OCI-LY1 (cell line): ENCODE results near the gene DQX1.

Experiments
- H2AFZ ChIP-seq: fragments of 200-600 bp; sonication (generic), shearing (Covaris generic); 2 replicates; pipeline ENCODE4 v1.6.0; 2014; ENCODE audit warnings: antibody characterized with exemption, mild to moderate bottlenecking, low read length
- H3F3A ChIP-seq: fragments of 200-600 bp; sonication (generic), shearing (Covaris generic); 2 replicates; pipeline ENCODE4 v1.6.0; 2014; ENCODE audit warnings: mild to moderate bottlenecking, antibody characterized with exemption, low read length, moderate library complexity; ENCODE audit not compliant: insufficient read depth
- H3K27ac ChIP-seq: fragments of 200-600 bp; sonication (generic); 2 replicates; pipeline ENCODE4 v1.5.1; 2014; ENCODE audit warnings: low read length, mixed run types, mild to moderate bottlenecking, low read depth; ENCODE audit not compliant: poor library complexity, severe bottlenecking
- H3K27me3 ChIP-seq: fragments of 200-600 bp; sonication (generic); 2 replicates; pipeline ENCODE4 v1.6.0; 2014; ENCODE audit warnings: antibody characterized with exemption, mild to moderate bottlenecking, low read length, moderate library complexity; ENCODE audit not compliant: insufficient read depth
- H3K36me3 ChIP-seq: fragments of 200-600 bp; sonication (generic); 2 replicates; pipeline ENCODE4 v1.6.1; 2014; ENCODE audit warnings: mild to moderate bottlenecking, antibody characterized with exemption, low read length, moderate library complexity, mixed read lengths; ENCODE audit not compliant: insufficient read depth
- H3K4me1 ChIP-seq: fragments of 200-600 bp; sonication (generic); 2 replicates; pipeline ENCODE4 v1.5.1; 2014; ENCODE audit warnings: mild to moderate bottlenecking, low read length, moderate library complexity; ENCODE audit not compliant: insufficient read depth, severe bottlenecking
- H3K4me2 ChIP-seq: fragments of 200-600 bp; sonication (generic), shearing (Covaris generic); 2 replicates; pipeline ENCODE4 v1.6.1; 2014; ENCODE audit warnings: low read length
- H3K4me3 ChIP-seq: fragments of 200-600 bp; sonication (generic); 2 replicates; pipeline ENCODE4 v1.5.1; 2014; ENCODE audit warnings: low read length, low read depth, mild to moderate bottlenecking, mixed read lengths; ENCODE audit not compliant: poor library complexity, severe bottlenecking
- H3K79me2 ChIP-seq: fragments of 200-600 bp; shearing (Covaris generic); 2 replicates; pipeline ENCODE4 v1.6.1; 2016; ENCODE audit warnings: mixed run types, low read length, mixed read lengths; ENCODE audit not compliant: insufficient read depth
- H3K9ac ChIP-seq: fragments of 200-600 bp; sonication (generic), shearing (Covaris generic); 2 replicates; pipeline ENCODE4 v1.6.1; 2014; ENCODE audit warnings: mild to moderate bottlenecking, low read length, mixed read lengths
- H3K9me2 ChIP-seq: fragments of 200-600 bp; sonication (generic), shearing (Covaris generic); 2 replicates; pipeline ENCODE4 v1.6.1; 2014; ENCODE audit warnings: low read depth, mild to moderate bottlenecking, low read length, mixed read lengths
- H3K9me3 ChIP-seq: fragments of 200-600 bp; shearing (Covaris generic); 2 replicates; pipeline ENCODE4 v1.6.1; 2014; ENCODE audit warnings: low read length, mixed read lengths
- H4K20me1 ChIP-seq: fragments of 200-600 bp; sonication (generic), shearing (Covaris generic); 2 replicates; pipeline ENCODE4 v1.6.0; 2016; ENCODE audit warnings: mild to moderate bottlenecking, low read length; ENCODE audit not compliant: insufficient read depth
- CTCF ChIP-seq: fragments of 200-600 bp; sonication (generic), shearing (Covaris generic); IDR thresholded peaks from 2 replicates; pipeline ENCODE4 v1.5.1; 2017; ENCODE audit warnings: mild to moderate bottlenecking, antibody characterized with exemption, low read length, moderate library complexity, mixed read lengths
- EZH2 ChIP-seq: fragments of 200-600 bp; sonication (generic), shearing (Covaris generic); IDR thresholded peaks from 2 replicates; pipeline ENCODE4 v1.8.0; 2017; ENCODE audit warnings: borderline replicate concordance, mixed run types, mild to moderate bottlenecking, antibody characterized with exemption, low read length, moderate library complexity, mixed read lengths

The DQX1 gene

GRCh38 chr2:74501335-74502071, 24.5 kb downstream of the DQX1 start:
- H3K9me3 ChIP-seq = no peaks in the 10 kb centered on the region
- H3K79me2 ChIP-seq = no peaks in the 10 kb centered on the region
- no peak overlapping the region for H3K9ac ChIP-seq
- peaks cover 25% of the 10 kb centered on the region for H3K4me1 ChIP-seq
- no peak overlapping the region for H3K4me3 ChIP-seq
- no peaks in the 10 kb centered on the region for H3F3A ChIP-seq
- H4K20me1 ChIP-seq = no peaks in the 10 kb centered on the region
- H3K4me2 ChIP-seq = no peak overlapping the region
- peaks cover 25% of the 10 kb centered on the region; the same call in 1 of the 2 replicates for H3K27me3 ChIP-seq
- peaks cover 17% of the 10 kb centered on the region for H3K36me3 ChIP-seq
- H2AFZ ChIP-seq = no peak overlapping the region
- TF ChIP-seq CTCF (no peak), EZH2 (no peak)
- no peak overlapping the region for H3K27ac ChIP-seq
- no peaks in the 10 kb centered on the region for H3K9me2 ChIP-seq

GRCh38 chr2:74500578-74500946, 25.5 kb downstream of the DQX1 start:
- H3K79me2 ChIP-seq = no peaks in the 10 kb centered on the region
- peaks cover 25% of the 10 kb centered on the region; the same call in 1 of the 2 replicates for H3K27me3 ChIP-seq
- no peaks in the 10 kb centered on the region for H3F3A ChIP-seq
- peaks cover 17% of the 10 kb centered on the region for H3K4me1 ChIP-seq
- no peak overlapping the region for H2AFZ ChIP-seq
- H3K4me3 ChIP-seq = no peak overlapping the region
- H3K9ac ChIP-seq = no peak overlapping the region
- H3K4me2 ChIP-seq = no peak overlapping the region
- peaks cover 11% of the 10 kb centered on the region for H3K36me3 ChIP-seq
- no peaks in the 10 kb centered on the region for H3K9me3 ChIP-seq
- H4K20me1 ChIP-seq = no peaks in the 10 kb centered on the region
- H3K27ac ChIP-seq = no peak overlapping the region
- TF ChIP-seq CTCF = no peak
- no peaks in the 10 kb centered on the region for H3K9me2 ChIP-seq

GRCh38 chr2:74499940-74500577, 26.0 kb downstream of the DQX1 start:
- no peak overlapping the region for H3K4me2 ChIP-seq
- H3K36me3 ChIP-seq = peaks cover 5% of the 10 kb centered on the region
- H3K4me1 ChIP-seq = peaks cover 15% of the 10 kb centered on the region
- no peak overlapping the region for H3K4me3 ChIP-seq
- peaks cover 25% of the 10 kb centered on the region; the same call in 1 of the 2 replicates for H3K27me3 ChIP-seq
- no peaks in the 10 kb centered on the region for H3K9me3 ChIP-seq
- H3K9me2 ChIP-seq = no peaks in the 10 kb centered on the region
- H3K9ac ChIP-seq = no peak overlapping the region
- no peak overlapping the region for H2AFZ ChIP-seq
- no peak overlapping the region for H3K27ac ChIP-seq
- H3F3A ChIP-seq = no peaks in the 10 kb centered on the region
- no peaks in the 10 kb centered on the region for H3K79me2 ChIP-seq
- H4K20me1 ChIP-seq = no peaks in the 10 kb centered on the region
- no peak for TF ChIP-seq EZH2
- no peak for TF ChIP-seq CTCF
